Thoracic aorta (tissue), 2 donors: ENCODE results near the gene AFP. TPM values are rescaled to one million over a fixed set of nuclear protein-coding genes. Genes with fewer than 3 reads are reported as not detected.
"Not testable (repeated sequence)": the region's sequence is repeated elsewhere in the genome, so short reads cannot be mapped to it uniquely, and the experiment has no call there.

Experiments used
- ATAC-seq: fragments of 150-250 bp; one replicate; pipeline ENCODE4 v1.8.0; 2017; ENCODE audit warnings: low read depth; ENCODE audit not compliant: insufficient number of reproducible peaks, low FRiP score
- DNase-seq: peaks from one replicate; pipeline ENCODE4 v3.0.0-alpha.2; 2020; ENCODE audit warnings: low spot score
- H3K27ac ChIP-seq, 2 donors: fragments of 200-600 bp; sonication (generic); 1 replicate in 1 of 2; 2 replicates in 1 of 2; pipeline ENCODE4 v1.5.1; 2016; ENCODE audit warnings: mild to moderate bottlenecking in 2 of 2, moderate library complexity in 2 of 2
- H3K27me3 ChIP-seq: fragments of 200-600 bp; sonication (generic); replicated peaks from 2 replicates; pipeline ENCODE4 v1.6.0; 2016; ENCODE audit warnings: mild to moderate bottlenecking; ENCODE audit not compliant: insufficient read depth
- H3K36me3 ChIP-seq: fragments of 200-600 bp; sonication (generic); one replicate; pipeline ENCODE4 v1.5.1; 2016
- H3K4me1 ChIP-seq, 2 donors: fragments of 200-600 bp; sonication (generic); 1 replicate in 1 of 2; 2 replicates in 1 of 2; pipeline versions ENCODE4 v1.5.1 to v1.6.0; 2016; ENCODE audit warnings: low read depth in 2 of 2, mild to moderate bottlenecking in 1 of 2; ENCODE audit not compliant: control insufficient read depth in 1 of 2
- H3K4me3 ChIP-seq: fragments of 200-600 bp; sonication (generic); 2 replicates; pipeline ENCODE4 v1.5.1; 2016; ENCODE audit warnings: mild to moderate bottlenecking
- H3K9me3 ChIP-seq: fragments of 200-600 bp; sonication (generic); 2 replicates; pipeline ENCODE4 v1.5.1; 2016
- total RNA-seq, 2 donors: library from RNA; depleted of rRNA; stranded (reverse); fragments of >200 nt; gene quantifications; one replicate each; pipeline versions ENCODE4 v1.1.0 to v1.2.3, GENCODE V29; 2016
- TF ChIP-seq, protein P1 (sequence below): fragments of 200-600 bp; sonication (generic); IDR thresholded peaks from one replicate; pipeline ENCODE4 v1.5.1; 2019; ENCODE audit warnings: antibody characterized with exemption

AFP gene
- total RNA-seq = not detected

DNA sequence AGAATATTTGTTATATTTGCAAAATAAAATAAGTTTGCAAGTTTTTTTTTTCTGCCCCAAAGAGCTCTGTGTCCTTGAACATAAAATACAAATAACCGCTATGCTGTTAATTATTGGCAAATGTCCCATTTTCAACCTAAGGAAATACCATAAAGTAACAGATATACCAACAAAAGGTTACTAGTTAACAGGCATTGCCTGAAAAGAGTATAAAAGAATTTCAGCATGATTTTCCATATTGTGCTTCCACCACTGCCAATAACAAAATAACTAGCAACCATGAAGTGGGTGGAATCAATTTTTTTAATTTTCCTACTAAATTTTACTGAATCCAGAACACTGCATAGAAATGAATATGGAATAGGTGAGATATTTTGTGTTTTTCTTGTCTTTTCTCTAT lies at the start of gene AFP:
Gene AFP, plus strand, starts transcription at position 238 of the 400 bp plus-strand sequence. Its CDS starts 42 bp downstream, at position 280.
- Histone ChIP-seq H3K9me3 (no peaks in the 10 kb centered on the region), H3K27me3 (no peaks in the 10 kb centered on the region), H3K4me1 (no peaks in the 10 kb centered on the region), H3K36me3 (no peaks in the 10 kb centered on the region), H3K27ac (no peak within 1 kb of the TSS), H3K4me3 (no peak within 1 kb of the TSS)
- DNase-seq (no peak), ATAC-seq (no peak)
- TF ChIP-seq, protein P1, sequence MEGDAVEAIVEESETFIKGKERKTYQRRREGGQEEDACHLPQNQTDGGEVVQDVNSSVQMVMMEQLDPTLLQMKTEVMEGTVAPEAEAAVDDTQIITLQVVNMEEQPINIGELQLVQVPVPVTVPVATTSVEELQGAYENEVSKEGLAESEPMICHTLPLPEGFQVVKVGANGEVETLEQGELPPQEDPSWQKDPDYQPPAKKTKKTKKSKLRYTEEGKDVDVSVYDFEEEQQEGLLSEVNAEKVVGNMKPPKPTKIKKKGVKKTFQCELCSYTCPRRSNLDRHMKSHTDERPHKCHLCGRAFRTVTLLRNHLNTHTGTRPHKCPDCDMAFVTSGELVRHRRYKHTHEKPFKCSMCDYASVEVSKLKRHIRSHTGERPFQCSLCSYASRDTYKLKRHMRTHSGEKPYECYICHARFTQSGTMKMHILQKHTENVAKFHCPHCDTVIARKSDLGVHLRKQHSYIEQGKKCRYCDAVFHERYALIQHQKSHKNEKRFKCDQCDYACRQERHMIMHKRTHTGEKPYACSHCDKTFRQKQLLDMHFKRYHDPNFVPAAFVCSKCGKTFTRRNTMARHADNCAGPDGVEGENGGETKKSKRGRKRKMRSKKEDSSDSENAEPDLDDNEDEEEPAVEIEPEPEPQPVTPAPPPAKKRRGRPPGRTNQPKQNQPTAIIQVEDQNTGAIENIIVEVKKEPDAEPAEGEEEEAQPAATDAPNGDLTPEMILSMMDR = no peak

DNA sequence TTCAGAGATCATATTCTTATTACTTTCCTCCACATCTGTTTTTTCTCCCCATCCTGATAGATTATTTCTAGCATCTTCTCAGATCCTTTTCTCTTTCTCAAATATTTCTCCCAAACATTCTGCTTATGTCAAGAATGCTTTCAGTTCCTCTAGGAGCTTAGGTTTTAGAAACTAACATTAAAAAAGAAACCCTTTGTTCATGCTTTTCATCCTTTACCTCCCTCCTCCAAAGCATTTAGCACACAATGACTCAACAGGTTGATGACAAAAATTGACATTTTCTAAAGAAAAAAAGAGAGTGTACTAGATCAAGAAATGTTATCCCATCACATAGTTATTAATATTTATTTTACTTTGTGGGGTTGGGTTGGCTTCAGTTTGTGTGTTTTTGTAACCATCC lies 48.5 kb upstream of the AFP start:
- Histone ChIP-seq H3K27ac (no peak overlapping the region), H3K4me3 (no peak overlapping the region), H3K9me3 (no peaks in the 10 kb centered on the region), H3K4me1 (no peaks in the 10 kb centered on the region), H3K27me3 (no peaks in the 10 kb centered on the region), H3K36me3 (no peaks in the 10 kb centered on the region)
- ATAC-seq (no peak), DNase-seq (no peak)
- TF ChIP-seq, protein P1 = no peak

DNA sequence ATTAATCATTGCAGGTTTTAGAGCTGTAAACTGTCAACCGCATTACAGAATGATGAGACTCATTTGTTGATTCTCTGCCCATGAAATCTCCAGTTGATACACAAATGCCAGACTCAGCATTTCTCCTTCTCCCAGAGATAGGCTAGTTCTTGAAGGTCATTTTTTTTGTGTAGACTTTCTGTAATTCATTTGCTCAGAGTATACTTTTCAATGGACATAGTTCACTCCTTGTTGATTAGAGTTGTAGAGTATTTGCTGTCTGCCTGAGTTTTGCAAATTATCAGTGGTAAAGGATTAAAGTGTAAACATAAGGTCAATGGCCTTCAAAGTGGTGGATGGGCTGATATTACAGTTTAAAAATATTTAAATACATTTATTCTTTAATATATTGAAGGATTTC lies 47.1 kb upstream of the AFP start:
- DNase-seq (no peak), ATAC-seq (no peak)
- Histone ChIP-seq H3K9me3 (no peaks in the 10 kb centered on the region), H3K27ac (no peak overlapping the region), H3K4me3 (no peak overlapping the region), H3K27me3 (no peaks in the 10 kb centered on the region), H3K4me1 (no peaks in the 10 kb centered on the region), H3K36me3 (no peaks in the 10 kb centered on the region)
- TF ChIP-seq, protein P1 = no peak

DNA sequence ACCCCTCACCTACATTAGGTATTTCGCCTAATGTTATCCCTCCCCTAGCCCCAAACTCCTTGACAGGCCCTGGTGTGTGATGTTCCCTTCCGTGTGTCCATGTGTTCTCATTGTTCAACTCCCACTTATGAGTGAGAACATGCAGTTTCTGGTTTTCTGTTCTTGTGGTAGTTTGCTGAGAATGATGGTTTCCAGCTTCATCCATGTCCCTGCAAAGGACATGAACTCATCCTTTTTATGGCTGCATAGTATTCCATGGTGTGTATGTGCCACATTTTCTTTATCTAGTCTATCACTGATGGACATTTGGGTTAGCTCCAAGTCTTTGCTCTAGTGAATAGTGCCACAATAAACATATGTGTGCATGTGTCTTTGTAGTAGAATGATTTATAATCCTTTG lies 46.4 kb upstream of the AFP start:
- not testable (repeated sequence) for H3K4me1 ChIP-seq, ATAC-seq, H3K27me3 ChIP-seq, H3K27ac ChIP-seq, DNase-seq, H3K36me3 ChIP-seq, H3K9me3 ChIP-seq, H3K4me3 ChIP-seq

DNA sequence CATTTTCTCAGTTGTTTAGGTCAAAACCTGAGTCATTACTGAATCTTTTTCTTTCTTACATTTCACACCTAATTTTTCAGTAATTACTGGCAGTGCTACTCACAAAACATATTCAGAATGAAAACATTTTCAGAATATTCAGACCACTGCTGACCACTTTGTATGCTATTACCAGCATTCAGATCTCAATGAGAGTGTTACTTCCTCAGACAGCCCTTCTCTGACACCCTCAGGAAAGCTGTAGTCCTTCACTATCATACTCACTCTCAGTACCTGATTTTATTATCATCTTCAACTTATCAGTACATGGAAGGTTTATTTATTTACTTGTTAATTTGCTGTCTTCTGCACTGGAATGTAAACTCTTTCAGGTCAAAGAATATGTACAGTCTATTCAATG lies 44.2 kb upstream of the AFP start:
- Histone ChIP-seq H3K9me3 (no peaks in the 10 kb centered on the region), H3K27me3 (no peaks in the 10 kb centered on the region), H3K36me3 (no peaks in the 10 kb centered on the region), H3K4me3 (no peak overlapping the region), H3K4me1 (no peaks in the 10 kb centered on the region), H3K27ac (no peak overlapping the region)
- TF ChIP-seq, protein P1 = no peak
- no peak for ATAC-seq
- no peak for DNase-seq

DNA sequence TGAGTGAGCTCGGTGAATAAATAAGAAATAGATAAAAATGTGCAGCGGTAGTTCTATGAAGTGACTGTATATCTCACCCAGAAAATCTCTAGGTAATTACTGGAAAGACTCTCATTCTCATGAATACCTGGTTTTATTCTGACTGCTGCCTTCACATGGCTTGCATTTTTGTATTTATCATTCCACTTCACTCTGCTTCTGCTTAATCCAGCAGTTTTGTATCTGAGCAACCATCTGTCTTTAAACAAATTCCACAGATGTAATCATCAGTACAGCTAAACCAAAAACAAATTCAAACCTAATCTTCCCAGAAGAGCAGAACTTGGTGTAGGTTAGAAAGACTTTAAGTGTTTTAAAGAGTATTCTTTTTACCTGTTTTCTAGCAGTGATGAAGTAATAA lies 43.1 kb upstream of the AFP start:
- Histone ChIP-seq H3K9me3 (no peaks in the 10 kb centered on the region), H3K27ac (no peak overlapping the region), H3K27me3 (no peaks in the 10 kb centered on the region), H3K4me3 (no peak overlapping the region), H3K4me1 (no peaks in the 10 kb centered on the region), H3K36me3 (no peaks in the 10 kb centered on the region)
- TF ChIP-seq, protein P1 = no peak
- DNase-seq = no peak
- ATAC-seq = no peak
